Endothelial cell of umbilical vein (primary cell): ENCODE data around the gene ZNF777. TPM values are rescaled to one million over a fixed set of nuclear protein-coding genes. Genes with fewer than 3 reads are reported as not detected.

ENCODE experiments used
- BruUV-seq: library from RNA; stranded (reverse); fragments of 400-500 nt; replicated peaks from 2 replicates; lab custom pipeline; 2021; lab: Mats Ljungman, UMichigan
- CTCF ChIA-PET: fragments of 300-600, 350-600 bp; sonication (Branson Sonifier 250); formaldehyde crosslinking; loops from one replicate; lab custom pipeline; 2021; ENCODE audit warnings: antibody characterized with exemption, inconsistent platforms; lab: Charles Lee
- POLR2A ChIA-PET: fragments of 300-600, 350-600 bp; sonication (Branson Sonifier 250); formaldehyde crosslinking; loops from one replicate; lab custom pipeline; 2021; ENCODE audit warnings: antibody characterized with exemption, inconsistent platforms; lab: Charles Lee
- DNase-seq: peaks from one replicate; pipeline ENCODE4 v3.0.0-alpha.2; 2011; ENCODE audit warnings: low read depth, low spot score
- FAIRE-seq: peaks from 2 replicates; lab custom pipeline; 2011; peaks lifted over from hg19 to GRCh38; lab: Jason Lieb, UNC
- H2AFZ ChIP-seq: 2 replicates; pipeline ENCODE4 v1.6.0; 2012; ENCODE audit warnings: low read depth, low read length, control low read depth, inconsistent platforms
- H3K27ac ChIP-seq: 2 replicates; pipeline ENCODE4 v1.5.1; 2011; ENCODE audit warnings: low read depth, mild to moderate bottlenecking, control low read depth, low read length, moderate library complexity; ENCODE audit not compliant: insufficient read depth
- H3K27me3 ChIP-seq, 2 experiments: 2 replicates each; pipeline versions ENCODE4 v1.6.0 to v1.6.1; 2011; ENCODE audit warnings: low read length in 2 of 2, mixed read lengths in 1 of 2; ENCODE audit not compliant: control insufficient read depth in 2 of 2, insufficient read depth in 2 of 2
- H3K36me3 ChIP-seq, 2 experiments: 2 replicates in 1 of 2; 3 replicates in 1 of 2; pipeline ENCODE4 v1.5.1; 2011; ENCODE audit warnings: low read length in 2 of 2, mild to moderate bottlenecking in 1 of 2, moderate library complexity in 1 of 2; ENCODE audit not compliant: control insufficient read depth in 2 of 2, insufficient read depth in 2 of 2; ENCODE audit errors: extremely low read depth in 1 of 2
- H3K4me1 ChIP-seq: 3 replicates; pipeline ENCODE4 v1.5.1; 2011; ENCODE audit warnings: mild to moderate bottlenecking, low read length; ENCODE audit not compliant: control insufficient read depth, insufficient read depth; ENCODE audit errors: extremely low read depth
- H3K4me2 ChIP-seq: 2 replicates; pipeline ENCODE4 v1.6.1; 2011; ENCODE audit warnings: low read length, control low read depth, mixed read lengths; ENCODE audit not compliant: insufficient read depth
- H3K4me3 ChIP-seq, 3 experiments: fragments of 200-600 bp in 1 of 3; sonication (generic), shearing (Covaris generic) in 1 of 3; replicated peaks in 1 of 3; 2 replicates each; pipeline ENCODE4 v1.5.1; 2011 to 2016; ENCODE audit warnings: control low read depth in 3 of 3, low read length in 3 of 3, mild to moderate bottlenecking in 2 of 3, inconsistent platforms in 1 of 3, low read depth in 1 of 3, moderate library complexity in 1 of 3; ENCODE audit not compliant: insufficient read depth in 1 of 3
- H3K79me2 ChIP-seq: 2 replicates; pipeline ENCODE4 v1.6.0; 2012; ENCODE audit warnings: low read length, inconsistent platforms; ENCODE audit not compliant: control insufficient read depth, insufficient read depth
- H3K9ac ChIP-seq: replicated peaks from 2 replicates; pipeline ENCODE3; 2011; ENCODE audit warnings: low read length, control low read depth; ENCODE audit not compliant: insufficient read depth; ENCODE audit errors: extremely low read depth
- H3K9me1 ChIP-seq: replicated peaks from 3 replicates; pipeline ENCODE4 v1.6.0; 2011; ENCODE audit warnings: mild to moderate bottlenecking, low read length; ENCODE audit not compliant: control insufficient read depth, insufficient read depth; ENCODE audit errors: extremely low read depth
- H3K9me3 ChIP-seq: replicated peaks from 2 replicates; pipeline ENCODE4 v1.5.1; 2012; ENCODE audit warnings: low read length, inconsistent platforms; ENCODE audit not compliant: control insufficient read depth, insufficient read depth
- H4K20me1 ChIP-seq: replicated peaks from 2 replicates; pipeline ENCODE3; 2011; ENCODE audit warnings: mild to moderate bottlenecking, low read length; ENCODE audit not compliant: control insufficient read depth, insufficient read depth; ENCODE audit errors: extremely low read depth
- EZH2 ChIP-seq: IDR thresholded peaks from 2 replicates; pipeline ENCODE4 v1.6.1; 2012; ENCODE audit warnings: borderline replicate concordance, low read depth, mild to moderate bottlenecking, moderate library complexity, low read length, inconsistent platforms; ENCODE audit not compliant: severe bottlenecking
- FOS ChIP-seq: IDR thresholded peaks from 2 replicates; pipeline ENCODE4 v1.6.1; 2011; ENCODE audit warnings: mild to moderate bottlenecking, low read length, moderate library complexity, borderline replicate concordance; ENCODE audit not compliant: insufficient read depth
- GATA2 ChIP-seq: IDR thresholded peaks from 2 replicates; pipeline ENCODE4 v1.7.0; 2011; ENCODE audit warnings: low read depth, mild to moderate bottlenecking, moderate library complexity, mixed read lengths, low read length; ENCODE audit not compliant: insufficient read length, insufficient read depth
- JUN ChIP-seq: IDR thresholded peaks from 2 replicates; pipeline ENCODE4 v1.6.1; 2011; ENCODE audit warnings: borderline replicate concordance, low read depth; ENCODE audit not compliant: insufficient read length, insufficient read depth
- MYC ChIP-seq: IDR thresholded peaks from one replicate; pipeline ENCODE4 v1.6.1; 2011; ENCODE audit warnings: mild to moderate bottlenecking, low read depth, low read length
- POLR2A ChIP-seq: IDR thresholded peaks from 2 replicates; pipeline ENCODE4 v1.6.1; 2012; ENCODE audit warnings: low read depth, mild to moderate bottlenecking, control low read depth, low read length
- POLR2AphosphoS5 ChIP-seq: IDR thresholded peaks from 2 replicates; pipeline ENCODE4 v1.6.1; 2012; ENCODE audit warnings: low read depth, mild to moderate bottlenecking, control low read depth, low read length, moderate library complexity; ENCODE audit not compliant: insufficient read depth
- dilution Hi-C: fragments of 300-500 bp; cut with MboI; formaldehyde crosslinking; loops from one replicate; pipeline ENCODE4 v1.15.0; 2019; ENCODE audit warnings: low sequenced_read_pairs; ENCODE audit not compliant: extremely low pct_ligation_motif_present
- intact Hi-C: fragments of 100-400 bp; cut with micrococcal nuclease; formaldehyde crosslinking; loops from one replicate; pipeline ENCODE4 v1.10.0; 2022
- polyA plus RNA-seq, 4 experiments: library from polyadenylated mRNA; depleted of rRNA in 3 of 4; stranded (reverse) in 3 of 4; unstranded in 1 of 4; fragments of >200 nt; gene quantifications; 2 replicates each; pipeline versions ENCODE4 v1.2.1 to v1.2.3, GENCODE V29; 2011 to 2012; ENCODE audit warnings: missing spikeins in 1 of 4
- total RNA-seq: library from RNA; stranded (reverse); gene quantifications from 2 replicates; pipeline ENCODE4 v1.2.3, GENCODE V29; 2021
- TF ChIP-seq, protein P1 (sequence below): IDR thresholded peaks from 2 replicates; pipeline ENCODE4 v1.6.1; 2011; ENCODE audit not compliant: insufficient read depth, insufficient read length
- TF ChIP-seq, protein P2 (sequence below), 2 donors: IDR thresholded peaks; 1 replicate in 1 of 2; 2 replicates in 1 of 2; pipeline ENCODE4 v1.5.1; 2011; ENCODE audit warnings: low read length in 2 of 2, mild to moderate bottlenecking in 2 of 2, moderate library complexity in 2 of 2, control low read depth in 1 of 2, inconsistent platforms in 1 of 2, low read depth in 1 of 2; ENCODE audit not compliant: insufficient read depth in 1 of 2; ENCODE audit errors: extremely low read depth in 1 of 2

The ZNF777 gene
- total and polyA plus RNA-seq, 2 donors (not counting 3 experiments of a cell fraction or from before 2014, with no cell fraction given), result 7.4 to 11.1 TPM

DNA sequence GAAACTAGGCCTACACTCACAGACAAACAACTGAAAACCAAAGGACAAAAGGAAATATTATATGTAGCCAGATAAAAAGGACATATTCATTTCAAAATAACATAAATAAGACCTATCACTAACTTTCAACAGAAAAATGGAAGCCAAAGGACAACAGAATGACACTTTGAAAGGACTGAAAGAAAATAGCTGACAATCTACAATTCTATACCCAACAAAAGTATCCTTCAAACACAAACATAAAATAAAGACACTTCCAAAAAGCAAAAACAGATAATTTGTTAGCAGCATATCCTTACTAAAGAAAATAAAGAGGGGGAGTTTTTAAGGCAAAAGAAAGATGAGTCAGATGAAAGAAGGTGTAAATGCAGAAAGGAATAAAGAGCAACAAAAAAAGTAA lies 44.7 kb upstream of the ZNF777 start:
- no peaks in the 10 kb centered on the region for H3K9me1 ChIP-seq
- no peaks in the 10 kb centered on the region for H3K4me1 ChIP-seq
- DNase-seq, result no peak
- FAIRE-seq, result no peak
- dilution Hi-C loops (no loop called here), intact Hi-C loops (no loop called here)
- H3K4me3 ChIP-seq, result no peak overlapping the region
- H3K79me2 ChIP-seq, result no peaks in the 10 kb centered on the region
- H3K9ac ChIP-seq, result no peak overlapping the region
- peaks cover 0 to 6% of the 10 kb centered on the region in 2 experiments for H3K27me3 ChIP-seq
- H4K20me1 ChIP-seq, result no peaks in the 10 kb centered on the region
- ChIA-PET POLR2A (no interaction called here), CTCF (no interaction called here)
- H2AFZ ChIP-seq, result no peak overlapping the region
- BruUV-seq, result no TSS peak
- TF ChIP-seq POLR2AphosphoS5 (no peak), POLR2A (no peak), EZH2 (no peak), MYC (no peak), FOS (no peak), JUN (no peak), GATA2 (no peak)
- TF ChIP-seq, protein P1, sequence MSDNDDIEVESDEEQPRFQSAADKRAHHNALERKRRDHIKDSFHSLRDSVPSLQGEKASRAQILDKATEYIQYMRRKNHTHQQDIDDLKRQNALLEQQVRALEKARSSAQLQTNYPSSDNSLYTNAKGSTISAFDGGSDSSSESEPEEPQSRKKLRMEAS, result no peak
- TF ChIP-seq, protein P2, sequence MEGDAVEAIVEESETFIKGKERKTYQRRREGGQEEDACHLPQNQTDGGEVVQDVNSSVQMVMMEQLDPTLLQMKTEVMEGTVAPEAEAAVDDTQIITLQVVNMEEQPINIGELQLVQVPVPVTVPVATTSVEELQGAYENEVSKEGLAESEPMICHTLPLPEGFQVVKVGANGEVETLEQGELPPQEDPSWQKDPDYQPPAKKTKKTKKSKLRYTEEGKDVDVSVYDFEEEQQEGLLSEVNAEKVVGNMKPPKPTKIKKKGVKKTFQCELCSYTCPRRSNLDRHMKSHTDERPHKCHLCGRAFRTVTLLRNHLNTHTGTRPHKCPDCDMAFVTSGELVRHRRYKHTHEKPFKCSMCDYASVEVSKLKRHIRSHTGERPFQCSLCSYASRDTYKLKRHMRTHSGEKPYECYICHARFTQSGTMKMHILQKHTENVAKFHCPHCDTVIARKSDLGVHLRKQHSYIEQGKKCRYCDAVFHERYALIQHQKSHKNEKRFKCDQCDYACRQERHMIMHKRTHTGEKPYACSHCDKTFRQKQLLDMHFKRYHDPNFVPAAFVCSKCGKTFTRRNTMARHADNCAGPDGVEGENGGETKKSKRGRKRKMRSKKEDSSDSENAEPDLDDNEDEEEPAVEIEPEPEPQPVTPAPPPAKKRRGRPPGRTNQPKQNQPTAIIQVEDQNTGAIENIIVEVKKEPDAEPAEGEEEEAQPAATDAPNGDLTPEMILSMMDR (IDR thresholded peaks at IDR 0.05; ENCODE audit: extremely low read depth in 1 of 2, insufficient read depth in 1 of 2, low read depth in 1 of 2, low read length in 2 of 2), result no peak
- no peak overlapping the region for H3K27ac ChIP-seq
- no peak overlapping the region for H3K4me2 ChIP-seq
- H3K9me3 ChIP-seq, result no peaks in the 10 kb centered on the region
- no peaks in the 10 kb centered on the region for H3K36me3 ChIP-seq
